BE2C (cell line): ENCODE results near the gene GPR153.

Experiments
- DNase-seq: peaks from one replicate; pipeline ENCODE4 v3.0.0-alpha.2; 2020
- H3K27me3 ChIP-seq: fragments of 250-450 bp; sonication (Bioruptor Pico); 2 replicates; pipeline ENCODE4 v1.5.1; 2020; ENCODE audit warnings: mild to moderate bottlenecking
- H3K36me3 ChIP-seq: fragments of 250-450 bp; sonication (Bioruptor Pico); 2 replicates; pipeline ENCODE4 v1.5.1; 2020; ENCODE audit warnings: mild to moderate bottlenecking
- H3K4me1 ChIP-seq: fragments of 250-450 bp; sonication (Bioruptor Pico); 2 replicates; pipeline ENCODE4 v1.5.1; 2020
- H3K4me3 ChIP-seq: 2 replicates; pipeline ENCODE4 v1.5.1; 2011; ENCODE audit warnings: low read depth, low read length
- H3K9me3 ChIP-seq: fragments of 250-450 bp; sonication (Bioruptor Pico); 2 replicates; pipeline ENCODE4 v1.5.1; 2020
- TF ChIP-seq, protein P1 (sequence below): IDR thresholded peaks from 2 replicates; pipeline ENCODE4 v1.5.1; 2012; ENCODE audit warnings: mild to moderate bottlenecking, low read depth, low read length

The GPR153 gene

DNA sequence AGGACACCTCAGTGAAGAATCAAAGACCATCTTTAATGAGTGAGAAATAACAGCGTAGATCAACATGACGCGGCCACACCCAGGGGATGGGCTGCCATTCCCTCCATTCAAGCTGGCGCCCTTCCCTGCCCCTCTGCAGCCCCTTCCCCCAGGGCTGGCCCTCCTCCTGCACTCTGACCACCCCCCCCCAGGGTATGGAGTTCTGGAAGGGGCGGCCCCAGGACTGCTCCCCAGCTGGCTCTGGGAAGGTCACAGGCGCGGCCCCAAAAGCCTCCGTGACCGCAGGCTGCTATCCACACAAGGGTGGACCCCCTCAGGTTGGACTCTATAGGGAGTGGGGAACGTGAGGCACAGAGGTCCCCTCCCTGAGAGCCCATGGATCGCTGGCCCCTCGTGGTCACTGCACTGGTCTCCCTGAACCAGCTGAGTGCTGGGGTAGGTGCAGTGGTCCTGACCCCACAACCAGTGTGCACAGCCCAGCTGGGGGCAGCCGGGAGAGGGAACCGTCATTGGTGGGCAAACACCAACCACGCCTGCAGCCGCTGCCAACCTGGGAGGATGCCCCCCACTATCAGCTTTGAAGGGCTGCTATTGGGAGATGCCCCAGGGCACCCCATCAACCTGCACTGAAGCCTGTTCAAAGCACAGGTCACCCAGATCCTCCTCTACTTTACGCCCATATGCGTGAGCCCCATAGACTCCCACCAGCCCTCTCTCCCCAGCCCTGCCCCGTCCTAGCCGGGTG lies 16.1 kb upstream of the GPR153 start:
- no peaks in the 10 kb centered on the region for H3K27me3 ChIP-seq
- TF ChIP-seq, protein P1, sequence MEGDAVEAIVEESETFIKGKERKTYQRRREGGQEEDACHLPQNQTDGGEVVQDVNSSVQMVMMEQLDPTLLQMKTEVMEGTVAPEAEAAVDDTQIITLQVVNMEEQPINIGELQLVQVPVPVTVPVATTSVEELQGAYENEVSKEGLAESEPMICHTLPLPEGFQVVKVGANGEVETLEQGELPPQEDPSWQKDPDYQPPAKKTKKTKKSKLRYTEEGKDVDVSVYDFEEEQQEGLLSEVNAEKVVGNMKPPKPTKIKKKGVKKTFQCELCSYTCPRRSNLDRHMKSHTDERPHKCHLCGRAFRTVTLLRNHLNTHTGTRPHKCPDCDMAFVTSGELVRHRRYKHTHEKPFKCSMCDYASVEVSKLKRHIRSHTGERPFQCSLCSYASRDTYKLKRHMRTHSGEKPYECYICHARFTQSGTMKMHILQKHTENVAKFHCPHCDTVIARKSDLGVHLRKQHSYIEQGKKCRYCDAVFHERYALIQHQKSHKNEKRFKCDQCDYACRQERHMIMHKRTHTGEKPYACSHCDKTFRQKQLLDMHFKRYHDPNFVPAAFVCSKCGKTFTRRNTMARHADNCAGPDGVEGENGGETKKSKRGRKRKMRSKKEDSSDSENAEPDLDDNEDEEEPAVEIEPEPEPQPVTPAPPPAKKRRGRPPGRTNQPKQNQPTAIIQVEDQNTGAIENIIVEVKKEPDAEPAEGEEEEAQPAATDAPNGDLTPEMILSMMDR, result no peak
- no peaks in the 10 kb centered on the region for H3K4me1 ChIP-seq
- DNase-seq, result no peak
- no peak overlapping the region for H3K4me3 ChIP-seq
- H3K36me3 ChIP-seq, result no peaks in the 10 kb centered on the region
- H3K9me3 ChIP-seq, result no peaks in the 10 kb centered on the region

DNA sequence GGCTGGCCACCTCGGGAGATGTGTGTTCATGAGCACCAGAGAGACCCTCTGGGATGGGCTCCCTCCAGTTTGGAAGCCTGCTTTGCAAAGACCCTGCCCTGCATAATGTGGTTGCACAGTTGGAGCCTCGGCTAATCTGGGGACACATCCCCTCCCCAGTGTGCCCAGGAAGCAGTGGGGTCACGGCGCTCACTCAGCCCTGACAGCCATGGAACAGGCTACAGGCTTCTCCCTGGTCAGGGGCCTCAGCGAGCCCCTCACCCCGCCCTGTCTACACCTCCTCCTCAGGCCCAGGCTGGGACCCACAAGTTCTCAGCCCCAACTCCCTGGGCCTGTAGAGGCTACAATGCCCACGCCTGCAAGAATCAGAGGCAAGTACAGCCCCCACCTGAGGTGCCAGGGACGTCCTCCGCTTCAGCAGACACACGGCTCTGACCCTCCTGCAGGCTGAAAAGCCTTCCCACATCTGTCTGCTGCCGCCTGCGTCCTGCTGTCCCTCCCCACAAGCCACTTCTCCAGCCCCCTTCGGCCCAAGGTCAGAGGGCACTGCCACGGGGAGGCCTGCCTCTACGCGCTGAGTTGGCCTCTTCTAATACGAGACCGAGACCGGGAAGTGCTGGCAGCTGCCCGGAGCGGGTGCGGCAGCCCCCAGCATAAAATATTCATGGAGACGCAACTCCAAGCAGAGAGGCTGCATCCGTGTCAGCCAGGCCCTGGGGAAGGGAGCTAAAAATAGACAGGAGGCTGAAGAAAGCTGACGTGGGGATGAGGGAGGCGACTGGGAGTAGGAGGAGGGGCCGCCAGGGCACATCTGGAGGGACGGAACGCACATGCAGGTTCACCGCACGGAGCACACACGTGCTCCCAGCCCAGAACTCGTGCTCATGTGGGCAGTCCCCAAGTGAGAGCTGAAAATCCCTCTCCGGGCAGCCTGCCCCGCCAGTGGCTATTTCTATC lies 15.2 kb upstream of the GPR153 start:
- no peak overlapping the region for H3K4me3 ChIP-seq
- no peaks in the 10 kb centered on the region for H3K9me3 ChIP-seq
- H3K4me1 ChIP-seq, result peaks cover 3% of the 10 kb centered on the region
- H3K36me3 ChIP-seq, result no peaks in the 10 kb centered on the region
- TF ChIP-seq, protein P1, result no peak
- no peaks in the 10 kb centered on the region for H3K27me3 ChIP-seq
- no peak for DNase-seq

DNA sequence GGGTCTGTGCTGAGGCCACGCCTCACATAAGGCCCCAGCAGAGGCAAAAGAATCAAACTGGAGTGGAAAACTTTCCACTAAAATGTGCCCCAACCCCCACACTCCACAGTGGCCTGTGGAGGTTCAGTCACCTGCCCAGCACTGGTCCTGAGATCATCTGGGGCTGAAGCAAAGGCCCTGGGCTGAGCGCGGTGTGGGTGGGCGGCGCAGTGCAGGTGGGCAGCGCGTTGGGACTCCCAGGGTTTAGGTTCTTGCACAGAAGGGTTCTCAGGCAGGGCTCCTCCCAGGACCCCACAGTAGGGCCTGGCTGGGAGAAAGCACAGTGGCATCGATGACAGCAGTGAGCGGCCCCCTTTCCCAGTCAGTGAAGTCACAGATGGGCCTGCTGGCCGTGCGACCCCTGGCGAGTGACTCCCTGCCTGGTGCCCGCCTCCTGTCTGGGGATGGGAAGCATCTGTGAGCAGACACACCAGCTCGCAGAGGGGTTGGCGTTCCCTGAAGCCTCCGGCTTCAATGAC lies 13.8 kb upstream of the GPR153 start:
- Histone ChIP-seq H3K4me3 (no peak overlapping the region), H3K36me3 (no peaks in the 10 kb centered on the region), H3K27me3 (no peaks in the 10 kb centered on the region), H3K4me1 (peaks cover 3% of the 10 kb centered on the region), H3K9me3 (no peaks in the 10 kb centered on the region)
- TF ChIP-seq, protein P1, result no peak
- DNase-seq, result no peak

DNA sequence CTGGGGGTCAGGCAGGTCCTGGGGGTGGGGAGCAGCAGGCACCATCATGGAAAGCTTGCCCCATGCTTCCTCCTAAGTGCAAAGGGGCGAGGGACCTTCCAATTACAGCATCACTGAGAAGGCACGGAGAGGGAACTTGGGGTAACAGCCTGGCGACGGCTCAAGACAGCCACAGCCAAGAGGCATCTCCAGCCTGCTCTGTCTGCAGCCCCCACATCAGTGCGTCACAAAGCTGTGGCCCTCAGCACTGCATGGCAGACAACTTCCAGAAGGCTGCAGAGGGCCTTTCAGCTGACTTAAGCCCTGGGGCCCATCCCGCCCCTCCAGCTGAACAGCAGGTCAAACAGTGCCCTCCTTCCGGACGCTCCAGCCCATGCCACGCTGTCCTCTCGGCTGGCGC lies 13.2 kb upstream of the GPR153 start:
- Histone ChIP-seq H3K36me3 (no peaks in the 10 kb centered on the region), H3K4me3 (no peak overlapping the region), H3K9me3 (no peaks in the 10 kb centered on the region), H3K4me1 (peaks cover 3% of the 10 kb centered on the region), H3K27me3 (no peaks in the 10 kb centered on the region)
- TF ChIP-seq, protein P1, result no peak
- no peak for DNase-seq

DNA sequence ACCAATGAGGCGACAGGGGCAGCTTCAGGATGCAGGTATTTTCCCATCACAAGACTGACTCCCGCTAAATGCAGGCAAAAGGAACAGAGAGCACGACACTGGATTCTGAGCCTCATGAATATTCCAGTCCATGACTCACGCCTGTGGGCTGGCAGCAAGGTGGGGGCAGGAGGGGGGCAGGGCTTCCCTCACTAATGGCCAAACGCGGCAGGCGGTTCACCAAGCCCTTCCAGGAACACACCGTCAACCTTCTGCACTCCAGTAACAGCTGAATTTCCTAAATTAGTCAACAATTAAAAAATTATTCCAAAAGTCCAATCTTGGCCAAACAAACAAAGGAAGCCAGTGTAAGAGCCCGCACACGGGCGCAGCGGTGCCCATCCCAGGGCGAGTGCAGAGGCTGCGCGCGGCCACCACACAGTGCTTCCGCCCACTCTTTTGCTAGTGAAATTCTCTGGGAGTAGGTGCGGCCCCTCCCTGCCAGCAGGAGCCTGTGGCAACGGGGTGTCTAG lies 12.5 kb upstream of the GPR153 start:
- TF ChIP-seq, protein P1, result no peak

More for the DNA sequence above, 12.5 kb upstream of the GPR153 start:
- Histone ChIP-seq H3K36me3 (no peaks in the 10 kb centered on the region), H3K27me3 (no peaks in the 10 kb centered on the region), H3K4me1 (peaks cover 3% of the 10 kb centered on the region), H3K9me3 (no peaks in the 10 kb centered on the region), H3K4me3 (no peak overlapping the region)
- DNase-seq, result no peak
